ENCODE data around the gene FADS1.

DNA sequence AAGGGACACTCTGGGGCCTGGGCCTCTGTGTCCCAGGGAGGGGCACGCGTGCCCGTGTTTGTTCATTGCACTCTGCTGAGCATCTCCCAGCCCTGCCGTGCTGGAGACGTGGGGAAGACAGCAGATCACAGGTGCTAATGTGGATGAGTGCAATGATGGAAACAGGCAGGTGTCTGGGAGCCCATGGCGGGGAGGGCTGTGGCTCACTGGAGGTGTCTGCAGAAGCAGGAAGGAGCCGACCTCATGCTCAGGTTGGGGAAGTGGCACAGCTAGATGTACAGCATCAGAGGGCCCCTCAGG lies 32.3 kb downstream of the FADS1 start:
- TF ChIP-seq, protein P1, sequence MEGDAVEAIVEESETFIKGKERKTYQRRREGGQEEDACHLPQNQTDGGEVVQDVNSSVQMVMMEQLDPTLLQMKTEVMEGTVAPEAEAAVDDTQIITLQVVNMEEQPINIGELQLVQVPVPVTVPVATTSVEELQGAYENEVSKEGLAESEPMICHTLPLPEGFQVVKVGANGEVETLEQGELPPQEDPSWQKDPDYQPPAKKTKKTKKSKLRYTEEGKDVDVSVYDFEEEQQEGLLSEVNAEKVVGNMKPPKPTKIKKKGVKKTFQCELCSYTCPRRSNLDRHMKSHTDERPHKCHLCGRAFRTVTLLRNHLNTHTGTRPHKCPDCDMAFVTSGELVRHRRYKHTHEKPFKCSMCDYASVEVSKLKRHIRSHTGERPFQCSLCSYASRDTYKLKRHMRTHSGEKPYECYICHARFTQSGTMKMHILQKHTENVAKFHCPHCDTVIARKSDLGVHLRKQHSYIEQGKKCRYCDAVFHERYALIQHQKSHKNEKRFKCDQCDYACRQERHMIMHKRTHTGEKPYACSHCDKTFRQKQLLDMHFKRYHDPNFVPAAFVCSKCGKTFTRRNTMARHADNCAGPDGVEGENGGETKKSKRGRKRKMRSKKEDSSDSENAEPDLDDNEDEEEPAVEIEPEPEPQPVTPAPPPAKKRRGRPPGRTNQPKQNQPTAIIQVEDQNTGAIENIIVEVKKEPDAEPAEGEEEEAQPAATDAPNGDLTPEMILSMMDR (IDR thresholded peaks at IDR 0.05; ENCODE audit: extremely low read depth in 1 of 2, insufficient read depth in 1 of 2, low read depth in 1 of 2, low read length in 2 of 2) = no peak
- TF ChIP-seq POLR2AphosphoS5 (IDR thresholded peaks at IDR 0.05; ENCODE audit: insufficient read depth, low read depth, low read length) = no peak

Measured in endothelial cell of umbilical vein (primary cell).